ENCODE measurements around the gene LYSMD2.

- no peak for TF ChIP-seq CTCF (IDR thresholded peaks at IDR 0.05)
- TF ChIP-seq POLR2A (IDR thresholded peaks at IDR 0.05; ENCODE audit: low read depth): no peak
- TF ChIP-seq EP300 (IDR thresholded peaks at IDR 0.05): no peak
- TF ChIP-seq POLR2AphosphoS5 (IDR thresholded peaks at IDR 0.05): no peak
These were observed 62.2 kb downstream of the LYSMD2 start for GRCh38 chr15:51675234-51675633.
